ENCODE results near the gene XKRX. TPM values are rescaled to one million over a fixed set of nuclear protein-coding genes. Genes with fewer than 3 reads are reported as not detected.
A peak's percentile ranks its signal among the peaks of the same experiment; 100 is the strongest.

XKRX gene
- 1 to 10 TPM; 1.0 to 2.7 TPM for total RNA-seq

- Histone ChIP-seq H3K4me1 (no peaks in the 10 kb centered on the region), H3K27me3 (peaks cover 3% of the 10 kb centered on the region), H3K27ac (peak within 1 kb of the TSS; percentile 9), H3K4me3 (peak within 1 kb of the TSS; percentile 36), H3K9me3 (no peaks in the 10 kb centered on the region), H3K36me3 (no peaks in the 10 kb centered on the region), H3K9ac (ENCODE audit: low read depth in 2 of 2, low read length in 2 of 2) (peak within 1 kb of the TSS; percentile 35 to 49)
- no peak for TF ChIP-seq CTCF (IDR thresholded peaks at IDR 0.05)
- DNase-seq = peak; percentile 80
- intact Hi-C loops (cut with DNase I) = no loop called here
Observed at GRCh38 chrX:100928660-100929613, at the start of gene XKRX. TSS of gene XKRX (minus strand) at chrX:100928917. CDS start at chrX:100928304, 613 bp downstream.

- intact Hi-C loops (cut with DNase I) = no loop called here
- no peak for DNase-seq
- no peaks in the 10 kb centered on the region for H3K36me3 ChIP-seq
- no peak overlapping the region for H3K9ac ChIP-seq (ENCODE audit: low read depth in 2 of 2, low read length in 2 of 2)
- no peaks in the 10 kb centered on the region for H3K27me3 ChIP-seq
- TF ChIP-seq CTCF (IDR thresholded peaks at IDR 0.05) = no peak
- H3K9me3 ChIP-seq = no peaks in the 10 kb centered on the region
- H3K27ac ChIP-seq = no peak overlapping the region
- no peak overlapping the region for H3K4me3 ChIP-seq
- H3K4me1 ChIP-seq = no peaks in the 10 kb centered on the region
Observed at GRCh38 chrX:100976211-100976610, 47.5 kb upstream of the XKRX start.

- Histone ChIP-seq H3K4me1 (no peaks in the 10 kb centered on the region), H3K9ac (ENCODE audit: low read depth in 2 of 2, low read length in 2 of 2) (no peak overlapping the region), H3K4me3 (no peak overlapping the region), H3K36me3 (no peaks in the 10 kb centered on the region), H3K27me3 (no peaks in the 10 kb centered on the region), H3K27ac (no peak overlapping the region), H3K9me3 (no peaks in the 10 kb centered on the region)
- intact Hi-C loops (cut with DNase I) = no loop called here
- TF ChIP-seq CTCF (IDR thresholded peaks at IDR 0.05) = no peak
- no peak for DNase-seq
Observed at GRCh38 chrX:100975212-100975611, 46.5 kb upstream of the XKRX start.

- H3K4me3 ChIP-seq = no peak overlapping the region
- intact Hi-C loops (cut with DNase I) = no loop called here
- no peaks in the 10 kb centered on the region for H3K36me3 ChIP-seq
- no peak overlapping the region for H3K27ac ChIP-seq
- DNase-seq = no peak
- TF ChIP-seq CTCF (IDR thresholded peaks at IDR 0.05) = no peak
- H3K4me1 ChIP-seq = no peaks in the 10 kb centered on the region
- H3K9ac ChIP-seq (ENCODE audit: low read depth in 2 of 2, low read length in 2 of 2) = no peak overlapping the region
- no peaks in the 10 kb centered on the region for H3K27me3 ChIP-seq
- H3K9me3 ChIP-seq = no peaks in the 10 kb centered on the region
Observed at GRCh38 chrX:100973411-100973810, 44.7 kb upstream of the XKRX start.

GRCh38 chrX:100969936-100970335 lies 41.2 kb upstream of the XKRX start:
- H3K36me3 ChIP-seq = no peaks in the 10 kb centered on the region
- H3K27ac ChIP-seq = no peak overlapping the region
- no peak for DNase-seq
- H3K9ac ChIP-seq (ENCODE audit: low read depth in 2 of 2, low read length in 2 of 2) = no peak overlapping the region
- intact Hi-C loops (cut with DNase I) = no loop called here
- no peaks in the 10 kb centered on the region for H3K27me3 ChIP-seq
- H3K4me3 ChIP-seq = no peak overlapping the region
- TF ChIP-seq CTCF (IDR thresholded peaks at IDR 0.05) = no peak
- H3K4me1 ChIP-seq = no peaks in the 10 kb centered on the region
- no peaks in the 10 kb centered on the region for H3K9me3 ChIP-seq

All from colonic mucosa (tissue), 4 donors.